ENCODE measurements around the gene LITAFD. TPM values are rescaled to one million over a fixed set of nuclear protein-coding genes. Genes with fewer than 3 reads are reported as not detected.

The LITAFD gene
- polyA plus RNA-seq, 1 donor from 2014 or later, result not detected

- Histone ChIP-seq H3K4me2 (ENCODE audit: low read length) (no peak overlapping the region), H3K79me2 (replicated peaks; ENCODE audit: insufficient read depth, low read length) (peaks cover 13% of the 10 kb centered on the region), H3K9me3 (ENCODE audit: low read length) (no peaks in the 10 kb centered on the region), H4K20me1 (ENCODE audit: insufficient read depth) (peaks cover 4% of the 10 kb centered on the region), H3F3A (ENCODE audit: insufficient read depth, low read length, poor library complexity, severe bottlenecking) (no peaks in the 10 kb centered on the region), H3K27me3 (ENCODE audit: insufficient read depth, low read depth, low read length) (no peaks in the 10 kb centered on the region), H3K4me3 (ENCODE audit: low read length) (no peak overlapping the region), H3K27ac (ENCODE audit: low read length) (no peak overlapping the region), H3K36me3 (ENCODE audit: insufficient read depth, low read length) (peaks cover 9% of the 10 kb centered on the region), H3K9me2 (ENCODE audit: insufficient read depth, low read length) (no peaks in the 10 kb centered on the region), H2AFZ (ENCODE audit: low read depth, low read length) (no peak overlapping the region), H3K9ac (ENCODE audit: low read length) (no peak overlapping the region)
- TF ChIP-seq REST (IDR thresholded peaks at IDR 0.05; ENCODE audit: borderline replicate concordance) (no peak), TAF1 (IDR thresholded peaks at IDR 0.05; ENCODE audit: low read depth) (no peak), EZH2 (IDR thresholded peaks at IDR 0.05; ENCODE audit: borderline replicate concordance, insufficient read depth, low read length, poor library complexity, severe bottlenecking) (no peak), MXI1 (conservative IDR thresholded peaks at IDR 0.05; ENCODE audit: poor library complexity, severe bottlenecking) (no peak)
These were observed 39.3 kb downstream of the LITAFD start for GRCh38 chr16:8921347-8921984.

- H3K4me3 ChIP-seq (ENCODE audit: low read length), result no peak overlapping the region
- no peak for TF ChIP-seq SMC3 (conservative IDR thresholded peaks at IDR 0.05; ENCODE audit: poor library complexity)
- TF ChIP-seq CTCF (IDR thresholded peaks at IDR 0.05; ENCODE audit: poor library complexity, severe bottlenecking), result no peak
- TF ChIP-seq MXI1 (conservative IDR thresholded peaks at IDR 0.05; ENCODE audit: poor library complexity, severe bottlenecking), result no peak
- TF ChIP-seq REST (IDR thresholded peaks at IDR 0.05; ENCODE audit: borderline replicate concordance), result no peak
- no peak for TF ChIP-seq EZH2 (IDR thresholded peaks at IDR 0.05; ENCODE audit: borderline replicate concordance, insufficient read depth, low read length, poor library complexity, severe bottlenecking)
- no peak for TF ChIP-seq TAF1 (IDR thresholded peaks at IDR 0.05; ENCODE audit: low read depth)
- TF ChIP-seq RAD21 (conservative IDR thresholded peaks at IDR 0.05), result no peak
- no peak overlapping the region for H3K27ac ChIP-seq (ENCODE audit: low read length)
- H3K79me2 ChIP-seq (replicated peaks; ENCODE audit: insufficient read depth, low read length), result peaks cover 17% of the 10 kb centered on the region
- H3K4me2 ChIP-seq (ENCODE audit: low read length), result no peak overlapping the region
- H3K27me3 ChIP-seq (ENCODE audit: insufficient read depth, low read depth, low read length), result no peaks in the 10 kb centered on the region
- H3K9me3 ChIP-seq (ENCODE audit: low read length), result no peaks in the 10 kb centered on the region
- no peaks in the 10 kb centered on the region for H3F3A ChIP-seq (ENCODE audit: insufficient read depth, low read length, poor library complexity, severe bottlenecking)
- peaks cover 9% of the 10 kb centered on the region for H3K36me3 ChIP-seq (ENCODE audit: insufficient read depth, low read length)
- H2AFZ ChIP-seq (ENCODE audit: low read depth, low read length), result no peak overlapping the region
- H3K9me2 ChIP-seq (ENCODE audit: insufficient read depth, low read length), result no peaks in the 10 kb centered on the region
- H4K20me1 ChIP-seq (ENCODE audit: insufficient read depth), result peaks cover 4% of the 10 kb centered on the region
- H3K9ac ChIP-seq (ENCODE audit: low read length), result no peak overlapping the region
These were observed 41.0 kb downstream of the LITAFD start for GRCh38 chr16:8923199-8923598.
